Neural progenitor cell (in vitro differentiated cells): ENCODE results near the gene JAG2.

Experiments
- CTCF ChIP-seq: fragments of 200-600 bp; sonication (generic); IDR thresholded peaks from 2 replicates; pipeline ENCODE4 v1.5.1; 2017; ENCODE audit warnings: antibody characterized with exemption, mild to moderate bottlenecking
- EZH2phosphoT487 ChIP-seq: fragments of 200-600 bp; sonication (generic); IDR thresholded peaks from 2 replicates; pipeline ENCODE4 v1.6.1; 2017; ENCODE audit warnings: antibody characterized with exemption

- TF ChIP-seq CTCF (no peak), EZH2phosphoT487 (no peak)
Observed at GRCh38 chr14:105099778-105100177, 68.8 kb downstream of the JAG2 start.
